Choroid plexus epithelial cell (primary cell): ENCODE results near the gene MAPK8.

ENCODE experiments used
- DNase-seq: peaks from one replicate; pipeline ENCODE4 v3.0.0-alpha.2; 2010; ENCODE audit warnings: low read depth
- H3K4me3 ChIP-seq: 2 replicates; pipeline ENCODE4 v1.5.1; 2011; ENCODE audit warnings: low read depth, mild to moderate bottlenecking, control low read depth, low read length, moderate library complexity
- CTCF ChIP-seq: conservative IDR thresholded peaks from 2 replicates; pipeline ENCODE4 v1.5.1; 2011; ENCODE audit warnings: low read depth, mild to moderate bottlenecking, control low read depth, inconsistent platforms, low read length, moderate library complexity

The MAPK8 gene

DNA sequence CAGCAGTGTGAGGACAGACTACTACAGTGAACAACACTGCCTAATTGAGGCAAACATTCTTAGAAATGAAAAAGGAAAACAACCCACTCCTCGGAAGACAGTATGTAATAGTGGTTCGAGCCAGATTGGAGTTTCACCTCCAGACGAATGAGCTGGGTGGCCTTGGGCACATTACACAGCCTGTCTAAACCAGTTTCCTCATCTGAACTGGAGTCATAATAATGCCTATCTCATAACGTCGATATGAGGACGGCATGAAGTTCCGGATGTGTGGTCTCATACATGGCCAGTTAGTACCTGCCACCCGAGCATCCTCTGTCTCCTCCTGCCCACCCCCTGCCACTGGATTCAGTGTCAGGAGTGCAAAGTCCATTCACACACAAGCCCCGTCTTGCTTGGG is 16.2 kb upstream of the MAPK8 start:
- no peak for TF ChIP-seq CTCF
- DNase-seq: no peak

GRCh38 chr10:48291190-48291589 is 15.3 kb upstream of the MAPK8 start:
- H3K4me3 ChIP-seq: no peak overlapping the region
- DNase-seq: no peak
- TF ChIP-seq CTCF: no peak

More for the DNA sequence above, 16.2 kb upstream of the MAPK8 start:
- H3K4me3 ChIP-seq: no peak overlapping the region

- H3K4me3 ChIP-seq: no peak overlapping the region
- DNase-seq: no peak
- TF ChIP-seq CTCF: no peak
Observed at GRCh38 chr10:48292616-48293015, 13.9 kb upstream of the MAPK8 start.

DNA sequence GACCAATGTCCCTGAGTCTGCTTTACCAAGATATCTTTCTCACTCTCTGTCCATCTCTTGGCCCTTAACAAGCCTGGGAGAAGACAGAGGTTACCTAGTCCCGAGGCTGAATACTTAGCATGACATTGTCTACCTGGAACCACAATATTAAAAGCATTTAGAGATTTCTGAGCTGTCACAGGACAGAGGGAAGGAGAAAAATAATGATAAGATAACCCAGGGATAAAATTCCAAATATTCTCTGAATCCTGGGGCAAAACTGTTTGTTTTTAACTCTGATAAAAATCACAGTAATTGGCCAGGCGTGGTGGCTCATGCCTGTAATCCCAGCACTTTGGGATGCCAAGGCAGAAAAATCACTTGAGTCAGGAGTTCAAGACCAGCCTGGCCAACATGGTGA is 12.0 kb upstream of the MAPK8 start:
- no peak for TF ChIP-seq CTCF
- no peak overlapping the region for H3K4me3 ChIP-seq
- DNase-seq: no peak

DNA sequence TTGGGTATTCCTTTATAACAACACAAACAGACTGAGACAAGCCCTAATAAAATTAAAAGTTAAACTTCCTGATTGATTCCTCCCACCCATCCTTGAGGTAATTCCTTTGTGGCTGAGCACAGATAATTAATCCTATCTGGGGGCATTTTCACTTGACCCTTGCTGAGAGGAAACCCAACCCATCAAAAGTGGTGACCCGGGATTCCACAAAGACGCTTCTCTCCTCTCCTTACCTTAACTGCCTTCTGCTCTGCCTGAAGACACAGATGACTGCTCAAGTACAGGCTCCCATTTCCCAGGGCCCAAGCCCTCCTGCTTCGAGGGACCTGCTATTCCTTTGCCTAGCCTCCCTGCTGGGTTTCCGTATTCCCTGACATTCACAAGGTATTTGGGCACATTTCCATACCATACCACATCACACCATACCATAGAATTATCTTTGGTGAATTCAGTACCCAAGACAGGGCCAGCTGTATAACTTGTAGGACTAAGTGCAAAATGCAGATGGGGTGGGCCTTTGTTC is 9.8 kb upstream of the MAPK8 start:
- DNase-seq: no peak
- no peak for TF ChIP-seq CTCF

DNA sequence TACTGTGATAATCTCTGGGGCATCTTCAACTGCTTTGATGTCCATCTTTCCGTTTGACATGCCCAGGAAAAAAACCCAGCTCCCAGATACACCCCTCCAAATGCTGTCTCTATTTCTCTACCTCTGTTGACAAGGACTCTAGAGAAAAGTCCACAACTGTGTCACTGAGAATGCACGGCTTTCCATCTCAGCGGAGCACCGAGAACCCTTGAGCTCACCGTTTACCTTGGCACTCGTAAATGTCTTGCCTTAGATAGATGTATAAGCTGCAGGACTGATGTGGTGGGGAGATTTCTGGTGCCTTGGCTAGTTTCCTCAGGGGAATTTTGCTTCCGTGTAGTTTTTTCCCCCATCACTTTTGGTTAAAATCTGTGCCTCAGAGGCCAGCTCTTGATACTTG is 7.4 kb upstream of the MAPK8 start:
- no peak for DNase-seq
- TF ChIP-seq CTCF: no peak

More for the DNA sequence above, 9.8 kb upstream of the MAPK8 start:
- no peak overlapping the region for H3K4me3 ChIP-seq

DNA sequence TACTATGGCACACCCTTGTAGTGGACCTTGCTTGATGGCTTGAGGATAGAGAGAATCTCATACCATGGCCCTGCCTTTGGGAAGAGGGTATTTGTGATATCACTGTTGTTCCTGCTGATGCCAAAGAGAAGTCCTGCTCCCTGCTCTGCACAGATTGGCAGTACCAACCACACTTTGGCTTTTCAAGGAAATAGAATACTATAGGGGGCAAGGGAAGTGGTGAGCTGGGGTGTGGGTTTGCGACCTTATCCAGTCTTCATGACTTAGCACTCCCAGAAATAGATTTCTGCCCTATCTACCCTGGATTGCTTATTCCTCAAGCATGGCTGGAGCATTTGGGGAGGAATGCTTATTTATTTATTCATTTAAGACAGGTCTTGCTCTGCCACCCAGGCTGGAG is 6.8 kb upstream of the MAPK8 start:
- no peak for DNase-seq
- no peak overlapping the region for H3K4me3 ChIP-seq
- TF ChIP-seq CTCF: no peak

More for the DNA sequence above, 7.4 kb upstream of the MAPK8 start:
- no peak overlapping the region for H3K4me3 ChIP-seq
